AG09319 (cell line): ENCODE data around the gene COL28A1.
"Not testable (repeated sequence)": the region's sequence is repeated elsewhere in the genome, so short reads cannot be mapped to it uniquely, and the experiment has no call there.

Experiments
- DNase-seq: peaks from one replicate; pipeline ENCODE4 v3.0.0-alpha.2; 2010; ENCODE audit warnings: low read depth; ENCODE audit errors: extremely low read depth
- CTCF ChIP-seq: IDR thresholded peaks from 2 replicates; pipeline ENCODE4 v1.5.1; 2011; ENCODE audit warnings: low read depth, mild to moderate bottlenecking, inconsistent platforms, low read length, moderate library complexity

Gene COL28A1

GRCh38 chr7:7490003-7490402, 45.7 kb downstream of the COL28A1 start:
- no peak for TF ChIP-seq CTCF
- no peak for DNase-seq

- no peak for DNase-seq
- TF ChIP-seq CTCF, result no peak
These were observed 46.1 kb downstream of the COL28A1 start for GRCh38 chr7:7489546-7489945.

- no peak for TF ChIP-seq CTCF
These were observed 49.3 kb downstream of the COL28A1 start for GRCh38 chr7:7486362-7486761.

GRCh38 chr7:7484072-7484471, 51.6 kb downstream of the COL28A1 start:
- no peak for TF ChIP-seq CTCF
- no peak for DNase-seq

More at GRCh38 chr7:7486362-7486761, 49.3 kb downstream of the COL28A1 start:
- DNase-seq, result no peak

- TF ChIP-seq CTCF, result no peak
- DNase-seq, result no peak
These were observed 53.9 kb downstream of the COL28A1 start for GRCh38 chr7:7481802-7482201.

GRCh38 chr7:7479275-7479805, 56.3 kb downstream of the COL28A1 start:
- TF ChIP-seq CTCF, result no peak

GRCh38 chr7:7478569-7478968, 57.1 kb downstream of the COL28A1 start:
- TF ChIP-seq CTCF, result no peak
- DNase-seq, result no peak

More at GRCh38 chr7:7479275-7479805, 56.3 kb downstream of the COL28A1 start:
- DNase-seq, result no peak

GRCh38 chr7:7477641-7478040, 58.0 kb downstream of the COL28A1 start:
- not testable (repeated sequence) for DNase-seq
